Tibial nerve (tissue), 4 donors: Measurements from ENCODE around the gene AKAP8L. TPM values are rescaled to one million over a fixed set of nuclear protein-coding genes. Genes with fewer than 3 reads are reported as not detected.

ENCODE experiments used
- DNase-seq, 2 donors: peaks; one replicate each; pipeline ENCODE4 v3.0.0-alpha.2; 2019; ENCODE audit warnings: low spot score in 2 of 2
- H3K27ac ChIP-seq, 4 donors: fragments of 200-600 bp; sonication (generic) in 3 of 4; one replicate each; pipeline ENCODE4 v1.5.1; 2017 to 2019; ENCODE audit warnings: mild to moderate bottlenecking in 1 of 4
- H3K27me3 ChIP-seq, 2 donors: fragments of 200-600 bp; sonication (generic) in 1 of 2; one replicate each; pipeline versions ENCODE4 v1.5.1 to v1.6.0; 2017 to 2019
- H3K36me3 ChIP-seq, 3 donors: fragments of 200-600 bp; sonication (generic); one replicate each; pipeline ENCODE4 v1.5.1; 2018 to 2019
- H3K4me1 ChIP-seq, 4 donors: fragments of 200-600 bp; sonication (generic) in 3 of 4; one replicate each; pipeline ENCODE4 v1.5.1; 2017 to 2019
- H3K4me3 ChIP-seq, 4 donors: fragments of 200-600 bp; sonication (generic) in 3 of 4; one replicate each; pipeline ENCODE4 v1.5.1; 2017 to 2019; ENCODE audit warnings: mild to moderate bottlenecking in 1 of 4, moderate library complexity in 1 of 4
- H3K9me3 ChIP-seq, 4 donors: fragments of 200-600 bp; sonication (generic) in 3 of 4; one replicate each; pipeline ENCODE4 v1.5.1; 2017 to 2019
- CTCF ChIP-seq, 5 experiments: fragments of 200-600 bp in 3 of 5; fragments of 450-650 bp in 2 of 5; sonication (generic) in 3 of 5; IDR thresholded peaks; one replicate each; pipeline ENCODE4 v1.5.1; 2016 to 2019; ENCODE audit warnings: antibody characterized with exemption in 5 of 5, mild to moderate bottlenecking in 3 of 5, moderate library complexity in 2 of 5
- EP300 ChIP-seq, 2 donors: sonication (generic); formaldehyde crosslinking; IDR thresholded peaks; one replicate each; pipeline ENCODE4 v1.6.1; 2017; ENCODE audit warnings: antibody characterized with exemption in 2 of 2, mild to moderate bottlenecking in 1 of 2
- POLR2A ChIP-seq, 2 donors: fragments of 450-650 bp; IDR thresholded peaks; one replicate each; pipeline ENCODE4 v1.6.1; 2017; ENCODE audit warnings: antibody characterized with exemption in 2 of 2, mild to moderate bottlenecking in 2 of 2, moderate library complexity in 2 of 2
- whole genome bisulfite sequencing, 2 donors: methylation state at CpG; one replicate each; pipeline ENCODE4 v1.1.5; 2018; 5-methylcytosine and 5-hydroxymethylcytosine counted together
- total RNA-seq, 4 donors: library from RNA; depleted of rRNA; stranded (reverse); fragments of >200 nt; gene quantifications; one replicate each; pipeline ENCODE4 v1.1.0, GENCODE V29; 2016

AKAP8L gene
- total RNA-seq, 4 donors from 2014 or later, result 170 to 248 (median 183) TPM

- Histone ChIP-seq H3K36me3 (peaks cover 0 to 47% (median 0%) of the 10 kb centered on the region in 3 donors), H3K4me1 (peaks cover 0 to 17% (median 2%) of the 10 kb centered on the region in 4 donors), H3K27me3 (no peaks in the 10 kb centered on the region), H3K4me3 (no peak overlapping the region), H3K9me3 (no peaks in the 10 kb centered on the region), H3K27ac (no peak overlapping the region)
- WGBS, 2 donors, result 63 to 68% methylated on average over 10 of the region's 10 CpGs
- no peak for DNase-seq
- no peak for TF ChIP-seq EP300 (IDR thresholded peaks at IDR 0.05)
- TF ChIP-seq CTCF (IDR thresholded peaks at IDR 0.05), result peak in 1 of 5 experiments; percentile 14
- no peak for TF ChIP-seq POLR2A (IDR thresholded peaks at IDR 0.05)
Measured at GRCh38 chr19:15437355-15438123, 18.8 kb upstream of the AKAP8L start.

GRCh38 chr19:15436826-15437110 lies 18.0 kb upstream of the AKAP8L start:
- no peaks in the 10 kb centered on the region for H3K9me3 ChIP-seq
- H3K4me3 ChIP-seq, result no peak overlapping the region
- no peaks in the 10 kb centered on the region for H3K27me3 ChIP-seq
- peaks cover 0 to 18% (median 3%) of the 10 kb centered on the region in 4 donors for H3K4me1 ChIP-seq
- DNase-seq, result no peak
- WGBS, 2 donors, result 50 to 86% methylated on average over 1 to 15 of the region's 15 CpGs
- peaks cover 0 to 43% (median 0%) of the 10 kb centered on the region in 3 donors for H3K36me3 ChIP-seq
- no peak for TF ChIP-seq CTCF (IDR thresholded peaks at IDR 0.05)
- no peak for TF ChIP-seq EP300 (IDR thresholded peaks at IDR 0.05)
- H3K27ac ChIP-seq, result no peak overlapping the region

GRCh38 chr19:15436012-15436825 lies 17.4 kb upstream of the AKAP8L start:
- no peak for DNase-seq
- Histone ChIP-seq H3K4me3 (no peak overlapping the region), H3K9me3 (no peaks in the 10 kb centered on the region), H3K27me3 (no peaks in the 10 kb centered on the region), H3K36me3 (peaks cover 0 to 43% (median 0%) of the 10 kb centered on the region in 3 donors), H3K27ac (no peak overlapping the region), H3K4me1 (peaks cover 0 to 24% (median 9%) of the 10 kb centered on the region in 4 donors)
- WGBS, 2 donors, result 83 to 87% methylated on average over 10 of the region's 10 CpGs
- TF ChIP-seq POLR2A (IDR thresholded peaks at IDR 0.05) (no peak), CTCF (IDR thresholded peaks at IDR 0.05) (no peak), EP300 (IDR thresholded peaks at IDR 0.05) (no peak)

- DNase-seq, result no peak
- no peaks in the 10 kb centered on the region for H3K9me3 ChIP-seq
- peak overlapping the region; percentile 50 to 96 (median 83) for H3K4me3 ChIP-seq
- WGBS, 2 donors, result 53 to 62% methylated on average over 8 of the region's 8 CpGs
- H3K27ac ChIP-seq, result peak overlapping the region; percentile 28 to 89 (median 86)
- TF ChIP-seq CTCF (IDR thresholded peaks at IDR 0.05) (no peak), POLR2A (IDR thresholded peaks at IDR 0.05) (no peak), EP300 (IDR thresholded peaks at IDR 0.05) (no peak)
- peaks cover 0 to 43% (median 20%) of the 10 kb centered on the region in 4 donors for H3K4me1 ChIP-seq
- H3K27me3 ChIP-seq, result no peaks in the 10 kb centered on the region
- H3K36me3 ChIP-seq, result peaks cover 0 to 37% (median 0%) of the 10 kb centered on the region in 3 donors
Measured at GRCh38 chr19:15433519-15434069, 14.8 kb upstream of the AKAP8L start.
